IMR-90 (cell line): ENCODE results near the gene TSNAXIP1. TPM values are rescaled to one million over a fixed set of nuclear protein-coding genes. Genes with fewer than 3 reads are reported as not detected.
A peak's percentile ranks its signal among the peaks of the same experiment; 100 is the strongest.

ENCODE experiments used
- ATAC-seq: fragments of 200-7000 bp; cut with Tn5 transposase; 2 replicates; pipeline ENCODE4 v1.9.1; 2020; ENCODE audit warnings: low read depth, mild to moderate bottlenecking, moderate library complexity
- BruUV-seq: library from RNA; stranded (reverse); fragments of 400-500 nt; replicated peaks from 2 replicates; lab custom pipeline; 2021; lab: Mats Ljungman, UMichigan
- CTCF ChIA-PET: fragments of 300-600 bp; formaldehyde crosslinking; extraction: SDS; loops from one replicate; lab custom pipeline; 2021; ENCODE audit warnings: antibody characterized with exemption; lab: Yijun Ruan, JAX
- POLR2A ChIA-PET: fragments of 300-600 bp; sonication (Branson Sonifier 250); formaldehyde crosslinking; loops from one replicate; lab custom pipeline; 2022; ENCODE audit warnings: antibody characterized with exemption; ENCODE audit not compliant: unreplicated experiment; lab: Charles Lee
- DNase-seq: peaks from one replicate; pipeline ENCODE4 v3.0.0; 2013
- H2AFZ ChIP-seq: replicated peaks from 2 replicates; pipeline ENCODE3; 2013; ENCODE audit warnings: low read length, mild to moderate bottlenecking; ENCODE audit not compliant: poor library complexity
- H2AK5ac ChIP-seq: 2 replicates; pipeline ENCODE4 v1.6.1; 2013; ENCODE audit warnings: low read depth, low read length, inconsistent platforms
- H2AK9ac ChIP-seq: replicated peaks from 2 replicates; pipeline ENCODE3; 2013; ENCODE audit warnings: mild to moderate bottlenecking, low read depth, low read length, moderate library complexity; ENCODE audit not compliant: poor library complexity
- H2BK120ac ChIP-seq: 2 replicates; pipeline ENCODE4 v1.6.1; 2013; ENCODE audit warnings: low read depth, low read length, inconsistent platforms
- H2BK15ac ChIP-seq: 3 replicates; pipeline ENCODE4 v1.6.1; 2013; ENCODE audit warnings: low read depth, low read length, inconsistent platforms
- H2BK20ac ChIP-seq: 2 replicates; pipeline ENCODE4 v1.6.1; 2013; ENCODE audit warnings: low read depth, mild to moderate bottlenecking, inconsistent platforms, low read length, moderate library complexity
- H2BK5ac ChIP-seq: 2 replicates; pipeline ENCODE4 v1.6.1; 2013; ENCODE audit warnings: mild to moderate bottlenecking, low read depth, low read length, inconsistent platforms; ENCODE audit not compliant: poor library complexity, severe bottlenecking
- H3K14ac ChIP-seq: replicated peaks from 2 replicates; pipeline ENCODE4 v1.6.1; 2013; ENCODE audit warnings: low read depth, low read length, inconsistent platforms
- H3K18ac ChIP-seq: 2 replicates; pipeline ENCODE4 v1.6.1; 2013; ENCODE audit warnings: low read depth, low read length, control low read depth
- H3K23ac ChIP-seq: 2 replicates; pipeline ENCODE4 v1.6.1; 2013; ENCODE audit warnings: low read depth, low read length, inconsistent platforms
- H3K27ac ChIP-seq: 2 replicates; pipeline ENCODE4 v1.5.1; 2013; ENCODE audit warnings: mild to moderate bottlenecking, control low read depth, low read length; ENCODE audit not compliant: insufficient read depth
- H3K27me3 ChIP-seq: 2 replicates; pipeline ENCODE4 v1.6.1; 2013; ENCODE audit warnings: low read length; ENCODE audit not compliant: control insufficient read depth, insufficient read depth
- H3K36me3 ChIP-seq: 2 replicates; pipeline ENCODE4 v1.6.1; 2013; ENCODE audit warnings: low read length, mixed read lengths; ENCODE audit not compliant: control insufficient read depth, insufficient read depth
- H3K4ac ChIP-seq: 2 replicates; pipeline ENCODE4 v1.6.1; 2013; ENCODE audit warnings: low read depth, low read length, inconsistent platforms
- H3K4me1 ChIP-seq: 2 replicates; pipeline ENCODE4 v1.6.1; 2013; ENCODE audit warnings: low read length, mixed read lengths; ENCODE audit not compliant: control insufficient read depth, insufficient read depth
- H3K4me2 ChIP-seq: 2 replicates; pipeline ENCODE4 v1.6.1; 2013; ENCODE audit warnings: low read depth, mild to moderate bottlenecking, control low read depth, low read length, moderate library complexity
- H3K4me3 ChIP-seq: 2 replicates; pipeline ENCODE4 v1.5.1; 2013; ENCODE audit warnings: low read depth, mild to moderate bottlenecking, control low read depth, low read length, moderate library complexity; ENCODE audit not compliant: insufficient read depth
- H3K56ac ChIP-seq: 2 replicates; pipeline ENCODE4 v1.6.1; 2013; ENCODE audit warnings: low read length, inconsistent platforms; ENCODE audit not compliant: insufficient read depth; ENCODE audit errors: extremely low read depth
- H3K79me1 ChIP-seq, 2 experiments: 2 replicates each; pipeline ENCODE4 v1.6.1; 2013; ENCODE audit warnings: low read length in 2 of 2, inconsistent platforms in 1 of 2, low read depth in 1 of 2
- H3K9ac ChIP-seq: 2 replicates; pipeline ENCODE4 v1.6.1; 2013; ENCODE audit warnings: low read depth, low read length, control low read depth
- H3K9me1 ChIP-seq: 2 replicates; pipeline ENCODE4 v1.6.1; 2013; ENCODE audit warnings: low read length, inconsistent platforms; ENCODE audit not compliant: insufficient read depth
- H3K9me3 ChIP-seq: 2 replicates; pipeline ENCODE4 v1.6.1; 2013; ENCODE audit warnings: low read length; ENCODE audit not compliant: control insufficient read depth, insufficient read depth
- H4K20me1 ChIP-seq: 2 replicates; pipeline ENCODE4 v1.6.1; 2013; ENCODE audit warnings: low read length, inconsistent platforms; ENCODE audit not compliant: insufficient read depth
- H4K5ac ChIP-seq: 2 replicates; pipeline ENCODE4 v1.6.1; 2013; ENCODE audit warnings: mild to moderate bottlenecking, low read depth, low read length, control low read depth
- H4K8ac ChIP-seq, 2 experiments: 2 replicates each; pipeline ENCODE4 v1.6.1; 2013; ENCODE audit warnings: low read depth in 2 of 2, low read length in 2 of 2, control low read depth in 1 of 2, inconsistent platforms in 1 of 2
- H4K91ac ChIP-seq: 2 replicates; pipeline ENCODE4 v1.6.1; 2013; ENCODE audit warnings: low read depth, low read length, inconsistent platforms; ENCODE audit not compliant: insufficient read depth
- MXI1 ChIP-seq: IDR thresholded peaks from 2 replicates; pipeline ENCODE4 v1.6.1; 2012; ENCODE audit warnings: low read depth, mild to moderate bottlenecking, low read length, moderate library complexity, borderline replicate concordance
- POLR2A ChIP-seq: IDR thresholded peaks from 2 replicates; pipeline ENCODE4 v1.6.1; 2012; ENCODE audit warnings: mild to moderate bottlenecking, low read depth, low read length
- RFX5 ChIP-seq: IDR thresholded peaks from 2 replicates; pipeline ENCODE4 v1.8.0; 2012; ENCODE audit warnings: low read depth, mild to moderate bottlenecking, low read length, moderate library complexity
- USF2 ChIP-seq: fragments of 150-350 bp; IDR thresholded peaks from 2 replicates; pipeline ENCODE4 v1.6.1; 2017; ENCODE audit warnings: mild to moderate bottlenecking, antibody characterized with exemption, low read length, low read depth
- WGBS, 2 experiments: methylation state at CpG; one replicate each; pipeline versions ENCODE4 v1.1.5 to v1.1.7; 2013; ENCODE audit warnings: missing lambda C conversion rate in 2 of 2; ENCODE audit not compliant: insufficient read length in 1 of 2; ENCODE audit errors: extremely low coverage in 2 of 2; 5-methylcytosine and 5-hydroxymethylcytosine counted together
- dilution Hi-C: fragments of 300-500 bp; cut with HindIII; formaldehyde crosslinking; loops from one replicate; pipeline ENCODE4 v1.14.3; 2018; ENCODE audit warnings: low sequenced_read_pairs; ENCODE audit not compliant: unreplicated experiment
- in situ Hi-C: fragments of 300-500 bp; cut with MboI; formaldehyde crosslinking; loops from 3 replicates; pipeline ENCODE4 v1.14.3; 2019; ENCODE audit warnings: low sequenced_read_pairs, inconsistent platforms, mixed read lengths
- intact Hi-C: fragments of 100-400 bp; cut with micrococcal nuclease; formaldehyde crosslinking; loops from 2 replicates; pipeline ENCODE4 v1.10.0; 2022
- polyA plus RNA-seq, 3 experiments: library from polyadenylated mRNA; depleted of rRNA; stranded (reverse); fragments of >200 nt; gene quantifications; 2 replicates each; pipeline ENCODE4 v1.2.3, GENCODE V29; 2012; ENCODE audit warnings: low replicate concordance in 1 of 3
- total RNA-seq: library from RNA; depleted of rRNA; stranded (reverse); fragments of >200 nt; gene quantifications from 2 replicates; pipeline ENCODE4 v1.2.3, GENCODE V29; 2012
- TF ChIP-seq, protein P1 (sequence below): fragments of 150-350 bp; IDR thresholded peaks from 2 replicates; pipeline ENCODE4 v1.6.1; 2016; ENCODE audit warnings: low read depth, mild to moderate bottlenecking, low read length, moderate library complexity, borderline replicate concordance

TSNAXIP1 gene
- total and polyA plus RNA-seq, 2 of the 4 experiments (the other 2 are of a cell fraction) = 0.72 to 1.4 TPM

GRCh38 chr16:67833415-67834241 is 26.9 kb downstream of the TSNAXIP1 start:
- Histone ChIP-seq H2AK5ac (peak overlapping the region; percentile 91), H4K20me1 (no peaks in the 10 kb centered on the region), H3K27me3 (no peaks in the 10 kb centered on the region), H4K91ac (peak overlapping the region; percentile 60), H3K9ac (peak overlapping the region; percentile 79), H3K4ac (peak overlapping the region; percentile 87), H3K56ac (peak overlapping the region; percentile 44; the same call in 1 of the 2 replicates), H3K9me3 (no peaks in the 10 kb centered on the region), H3K23ac (peak overlapping the region; percentile 98), H3K27ac (peak overlapping the region; percentile 77), H4K5ac (peak overlapping the region; percentile 56; the same call in 1 of the 2 replicates), H3K79me1 (peaks cover 6 to 36% of the 10 kb centered on the region in 2 experiments; a peak in 3 of 4 replicates), H2BK120ac (peak overlapping the region; percentile 58; the same call in 1 of the 2 replicates), H3K36me3 (peaks cover 32% of the 10 kb centered on the region), H3K14ac (peak overlapping the region; percentile 98), H3K4me3 (peak overlapping the region; percentile 75), H3K4me2 (peak overlapping the region; percentile 99), H3K4me1 (peaks cover 2% of the 10 kb centered on the region), H2AK9ac (peak overlapping the region; percentile 98), H3K9me1 (peaks cover 7% of the 10 kb centered on the region; the same call in 1 of the 2 replicates), H2BK20ac (no peak overlapping the region), H2BK5ac (peak overlapping the region; percentile 59), H3K18ac (no peak overlapping the region; the same call in 1 of the 2 replicates), H2AFZ (peak overlapping the region; percentile 97), H2BK15ac (no peak overlapping the region), H4K8ac (peak overlapping the region; percentile 71 to 99)
- intact Hi-C loops = no loop called here
- TF ChIP-seq, protein P1, sequence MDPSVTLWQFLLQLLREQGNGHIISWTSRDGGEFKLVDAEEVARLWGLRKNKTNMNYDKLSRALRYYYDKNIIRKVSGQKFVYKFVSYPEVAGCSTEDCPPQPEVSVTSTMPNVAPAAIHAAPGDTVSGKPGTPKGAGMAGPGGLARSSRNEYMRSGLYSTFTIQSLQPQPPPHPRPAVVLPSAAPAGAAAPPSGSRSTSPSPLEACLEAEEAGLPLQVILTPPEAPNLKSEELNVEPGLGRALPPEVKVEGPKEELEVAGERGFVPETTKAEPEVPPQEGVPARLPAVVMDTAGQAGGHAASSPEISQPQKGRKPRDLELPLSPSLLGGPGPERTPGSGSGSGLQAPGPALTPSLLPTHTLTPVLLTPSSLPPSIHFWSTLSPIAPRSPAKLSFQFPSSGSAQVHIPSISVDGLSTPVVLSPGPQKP = no peak
- peak; percentile 84 for TF ChIP-seq POLR2A
- peak; percentile 98 for TF ChIP-seq MXI1
- TF ChIP-seq RFX5 = no peak
- no peak for TF ChIP-seq USF2
- ChIA-PET POLR2A (interaction anchor here (1.1 kb wide), 1 partner anchor 10 kb away, joined by 3 read pairs; no protein-coding TSS in a partner anchor), CTCF (interaction anchor here (2.4 kb wide), 1 partner anchor 17 kb away, joined by 11 read pairs; no protein-coding TSS in a partner anchor)
- BruUV-seq = no TSS peak
- ATAC-seq (peak; percentile 99), DNase-seq (peak; percentile 84)
- dilution Hi-C loops = no loop called here
- WGBS, 2 experiments = 1% methylated on average over 25 of the region's 49 CpGs; no CpG with 5 or more reads in 1 of the 2 experiments
- in situ Hi-C loops = no loop called here
